ENCODE results near the gene EFNA4.

Gene EFNA4

GRCh38 chr1:155072531-155073289 lies 9.2 kb downstream of the EFNA4 start:
- no peak for DNase-seq (ENCODE audit: low read depth in 2 of 2, low spot score in 1 of 2)

GRCh38 chr1:155073377-155074242 lies 10.1 kb downstream of the EFNA4 start:
- no peak for DNase-seq (ENCODE audit: low read depth in 2 of 2, low spot score in 1 of 2)

GRCh38 chr1:155075535-155075934 lies 12.0 kb downstream of the EFNA4 start:
- no peak for DNase-seq (ENCODE audit: low read depth in 2 of 2, low spot score in 1 of 2)

- DNase-seq (ENCODE audit: low read depth in 2 of 2, low spot score in 1 of 2), result no peak
Observed at GRCh38 chr1:155076371-155076770, 12.8 kb downstream of the EFNA4 start.

GRCh38 chr1:155077346-155077745 lies 13.8 kb downstream of the EFNA4 start:
- DNase-seq (ENCODE audit: low read depth in 2 of 2, low spot score in 1 of 2), result no peak

- DNase-seq (ENCODE audit: low read depth in 2 of 2, low spot score in 1 of 2), result no peak
Observed at GRCh38 chr1:155077758-155078445, 14.4 kb downstream of the EFNA4 start.

- DNase-seq (ENCODE audit: low read depth in 2 of 2, low spot score in 1 of 2), result peak in 1 of 2 donors; percentile 37
Observed at GRCh38 chr1:155078469-155079209, 15.1 kb downstream of the EFNA4 start, which contains the start of gene EFNA3. EFNA3 (plus strand) TSS chr1:155078837; CDS start chr1:155078942, 105 bp downstream.

- no peak for DNase-seq (ENCODE audit: low read depth in 2 of 2, low spot score in 1 of 2)
Observed at GRCh38 chr1:155079210-155079486, 15.6 kb downstream of the EFNA4 start.

GRCh38 chr1:155079487-155080311 lies 16.2 kb downstream of the EFNA4 start:
- no peak for DNase-seq (ENCODE audit: low read depth in 2 of 2, low spot score in 1 of 2)

GRCh38 chr1:155080312-155081228 lies 17.0 kb downstream of the EFNA4 start:
- DNase-seq (ENCODE audit: low read depth in 2 of 2, low spot score in 1 of 2), result no peak

- DNase-seq (ENCODE audit: low read depth in 2 of 2, low spot score in 1 of 2), result no peak
Observed at GRCh38 chr1:155081472-155082300, 18.1 kb downstream of the EFNA4 start.

- no peak for DNase-seq (ENCODE audit: low read depth in 2 of 2, low spot score in 1 of 2)
Observed at GRCh38 chr1:155082301-155083051, 18.9 kb downstream of the EFNA4 start.

- DNase-seq (ENCODE audit: low read depth in 2 of 2, low spot score in 1 of 2), result no peak
Observed at GRCh38 chr1:155083052-155083541, 19.6 kb downstream of the EFNA4 start.

GRCh38 chr1:155083865-155084721 lies 20.6 kb downstream of the EFNA4 start:
- no peak for DNase-seq (ENCODE audit: low read depth in 2 of 2, low spot score in 1 of 2)

GRCh38 chr1:155084722-155085503 lies 21.4 kb downstream of the EFNA4 start:
- peak; percentile 81 for DNase-seq (ENCODE audit: low read depth in 2 of 2, low spot score in 1 of 2)
